ENCODE data around the gene PPFIA2.
"Not testable (repeated sequence)": the region's sequence is repeated elsewhere in the genome, so short reads cannot be mapped to it uniquely, and the experiment has no call there.

The PPFIA2 gene

GRCh38 chr12:81255456-81255855 is 503.7 kb downstream of the PPFIA2 start:
- no peak for DNase-seq

GRCh38 chr12:81253360-81253759 is 505.8 kb downstream of the PPFIA2 start:
- DNase-seq = no peak

- no peak for DNase-seq
Measured at GRCh38 chr12:81252228-81252627, 506.9 kb downstream of the PPFIA2 start.

- no peak for DNase-seq
Measured at GRCh38 chr12:81249976-81250375, 509.2 kb downstream of the PPFIA2 start.

GRCh38 chr12:81245907-81246570 is 513.1 kb downstream of the PPFIA2 start:
- peak; percentile 68 for DNase-seq

GRCh38 chr12:81245458-81245857 is 513.7 kb downstream of the PPFIA2 start:
- no peak for DNase-seq

GRCh38 chr12:81231574-81232368 is 527.4 kb downstream of the PPFIA2 start:
- DNase-seq = no peak

GRCh38 chr12:81229759-81230158 is 529.4 kb downstream of the PPFIA2 start:
- DNase-seq = peak; percentile 23

- no peak for DNase-seq
Measured at GRCh38 chr12:81224626-81225025, 534.5 kb downstream of the PPFIA2 start.

- no peak for DNase-seq
Measured at GRCh38 chr12:81222846-81223592, 536.1 kb downstream of the PPFIA2 start.

- no peak for DNase-seq
Measured at GRCh38 chr12:81221681-81222080, 537.5 kb downstream of the PPFIA2 start.

- no peak for DNase-seq
Measured at GRCh38 chr12:81216739-81217138, 542.4 kb downstream of the PPFIA2 start.

- DNase-seq = no peak
Measured at GRCh38 chr12:81212996-81213696, 546.0 kb downstream of the PPFIA2 start.

GRCh38 chr12:81211306-81211705 is 547.8 kb downstream of the PPFIA2 start:
- DNase-seq = no peak

GRCh38 chr12:81209772-81210225 is 549.4 kb downstream of the PPFIA2 start:
- DNase-seq = not testable (repeated sequence)

- DNase-seq = no peak
Measured at GRCh38 chr12:81209012-81209411, 550.1 kb downstream of the PPFIA2 start.

GRCh38 chr12:81208187-81208911 is 550.8 kb downstream of the PPFIA2 start:
- no peak for DNase-seq
